ENCODE data around the gene SURF1. TPM values are rescaled to one million over a fixed set of nuclear protein-coding genes. Genes with fewer than 3 reads are reported as not detected.

Gene SURF1
- total RNA-seq, 1 donor from 2014 or later: 40.8 TPM

- Mint-ChIP-seq H3K9me3 (no peaks in the 10 kb centered on the region), H3K4me1 (ENCODE audit: unreplicated experiment) (peaks cover 15% of the 10 kb centered on the region), H3K27me3 (no peaks in the 10 kb centered on the region), H3K4me3 (no peak overlapping the region), H3K36me3 (peaks cover 7% of the 10 kb centered on the region), H3K27ac (peak overlapping the region; percentile 67)
- TF ChIP-seq CTCF (conservative IDR thresholded peaks at IDR 0.05): no peak
- no peak for DNase-seq (ENCODE audit: extremely low spot score, unreplicated experiment)
Measured at GRCh38 chr9:133361507-133362092, 5.3 kb upstream of the SURF1 start.

- H3K9me3 Mint-ChIP-seq: no peaks in the 10 kb centered on the region
- no peaks in the 10 kb centered on the region for H3K27me3 Mint-ChIP-seq
- peaks cover 7% of the 10 kb centered on the region for H3K36me3 Mint-ChIP-seq
- peaks cover 15% of the 10 kb centered on the region for H3K4me1 Mint-ChIP-seq (ENCODE audit: unreplicated experiment)
- no peak for DNase-seq (ENCODE audit: extremely low spot score, unreplicated experiment)
- TF ChIP-seq CTCF (conservative IDR thresholded peaks at IDR 0.05): no peak
- no peak overlapping the region for H3K4me3 Mint-ChIP-seq
- peak overlapping the region; percentile 72 for H3K27ac Mint-ChIP-seq
Measured at GRCh38 chr9:133360400-133361393, 4.4 kb upstream of the SURF1 start.

- Mint-ChIP-seq H3K27me3 (no peaks in the 10 kb centered on the region), H3K36me3 (peaks cover 7% of the 10 kb centered on the region), H3K4me3 (peak overlapping the region; percentile 41), H3K9me3 (no peaks in the 10 kb centered on the region), H3K27ac (peak overlapping the region; percentile 72), H3K4me1 (ENCODE audit: unreplicated experiment) (peaks cover 15% of the 10 kb centered on the region)
- TF ChIP-seq CTCF (conservative IDR thresholded peaks at IDR 0.05): peak; percentile 49
- no peak for DNase-seq (ENCODE audit: extremely low spot score, unreplicated experiment)
Measured at GRCh38 chr9:133359399-133360175, 3.3 kb upstream of the SURF1 start.

- Mint-ChIP-seq H3K9me3 (no peaks in the 10 kb centered on the region), H3K36me3 (peaks cover 3% of the 10 kb centered on the region), H3K4me1 (ENCODE audit: unreplicated experiment) (peaks cover 10% of the 10 kb centered on the region), H3K4me3 (peak overlapping the region; percentile 84), H3K27ac (peak overlapping the region; percentile 43), H3K27me3 (no peaks in the 10 kb centered on the region)
- DNase-seq (ENCODE audit: extremely low spot score, unreplicated experiment): no peak
- no peak for TF ChIP-seq CTCF (conservative IDR thresholded peaks at IDR 0.05)
Measured at GRCh38 chr9:133357656-133358055, 1.4 kb upstream of the SURF1 start.

- Mint-ChIP-seq H3K27ac (peak overlapping the region; percentile 89), H3K36me3 (peaks cover 7% of the 10 kb centered on the region), H3K9me3 (no peaks in the 10 kb centered on the region), H3K4me3 (peak overlapping the region; percentile 93), H3K4me1 (ENCODE audit: unreplicated experiment) (peaks cover 10% of the 10 kb centered on the region), H3K27me3 (no peaks in the 10 kb centered on the region)
- DNase-seq (ENCODE audit: extremely low spot score, unreplicated experiment): no peak
- no peak for TF ChIP-seq CTCF (conservative IDR thresholded peaks at IDR 0.05)
Measured at GRCh38 chr9:133355881-133356357, 368 bp downstream of the SURF1 start.
